Testis (tissue), 3 donors: ENCODE results near the gene PFDN2. TPM values are rescaled to one million over a fixed set of nuclear protein-coding genes. Genes with fewer than 3 reads are reported as not detected.
"Not testable (repeated sequence)": the region's sequence is repeated elsewhere in the genome, so short reads cannot be mapped to it uniquely, and the experiment has no call there.

Experiments
- DNase-seq: peaks from one replicate; pipeline ENCODE4 v3.0.0-alpha.2; 2019
- H3K27ac ChIP-seq, 2 donors: fragments of 200-600 bp; sonication (generic); one replicate each; pipeline ENCODE4 v1.5.1; 2019
- H3K27me3 ChIP-seq: fragments of 200-600 bp; sonication (generic); one replicate; pipeline ENCODE4 v1.5.1; 2019
- H3K36me3 ChIP-seq: fragments of 200-600 bp; sonication (generic); one replicate; pipeline ENCODE4 v1.5.1; 2017; ENCODE audit warnings: low read depth; ENCODE audit errors: missing control alignments
- H3K4me1 ChIP-seq: fragments of 200-600 bp; sonication (generic); one replicate; pipeline ENCODE4 v1.5.1; 2019
- H3K4me3 ChIP-seq, 2 donors: fragments of 200-600 bp; sonication (generic); one replicate each; pipeline ENCODE4 v1.5.1; 2017 to 2019
- H3K9me3 ChIP-seq: fragments of 200-600 bp; sonication (generic); one replicate; pipeline ENCODE4 v1.5.1; 2017
- POLR2A ChIP-seq: fragments of 450-650 bp; IDR thresholded peaks from one replicate; pipeline ENCODE4 v1.6.1; 2017; ENCODE audit warnings: antibody characterized with exemption, mild to moderate bottlenecking, moderate library complexity
- WGBS, 2 donors: methylation state at CpG; one replicate each; pipeline ENCODE4 v1.1.5; 2018; 5-methylcytosine and 5-hydroxymethylcytosine counted together
- intact Hi-C: fragments of 100-400 bp; cut with DNase I; formaldehyde crosslinking; loops from one replicate; pipeline ENCODE4 v1.15.1; 2023; ENCODE audit warnings: low total_unique reads
- polyA plus RNA-seq: library from polyadenylated mRNA; stranded (reverse); fragments of 350-450 nt; fragmentation: Illumina TruSeq; extraction: RNeasy Lipid Tissue Mini Kit (QIAGEN cat#74804); gene quantifications from one replicate; pipeline ENCODE4 v1.2.3, GENCODE V29; 2014; ENCODE audit warnings: low read depth, low replicate concordance; ENCODE audit not compliant: insufficient read depth
- total RNA-seq, 2 donors: library from RNA; depleted of rRNA; stranded (reverse); fragments of >200 nt; gene quantifications; one replicate each; pipeline ENCODE4 v1.2.3, GENCODE V29; 2016
- TF ChIP-seq, protein P1 (sequence below), 3 experiments: fragments of 450-650 bp in 2 of 3; fragments of 200-600 bp in 1 of 3; sonication (generic) in 1 of 3; IDR thresholded peaks; one replicate each; pipeline ENCODE4 v1.5.1; 2016 to 2019; ENCODE audit warnings: antibody characterized with exemption in 3 of 3, mild to moderate bottlenecking in 2 of 3, moderate library complexity in 1 of 3

The PFDN2 gene
- total and polyA plus RNA-seq, 3 donors from 2014 or later, result 76.8 to 96.3 (median 88.6) TPM

DNA sequence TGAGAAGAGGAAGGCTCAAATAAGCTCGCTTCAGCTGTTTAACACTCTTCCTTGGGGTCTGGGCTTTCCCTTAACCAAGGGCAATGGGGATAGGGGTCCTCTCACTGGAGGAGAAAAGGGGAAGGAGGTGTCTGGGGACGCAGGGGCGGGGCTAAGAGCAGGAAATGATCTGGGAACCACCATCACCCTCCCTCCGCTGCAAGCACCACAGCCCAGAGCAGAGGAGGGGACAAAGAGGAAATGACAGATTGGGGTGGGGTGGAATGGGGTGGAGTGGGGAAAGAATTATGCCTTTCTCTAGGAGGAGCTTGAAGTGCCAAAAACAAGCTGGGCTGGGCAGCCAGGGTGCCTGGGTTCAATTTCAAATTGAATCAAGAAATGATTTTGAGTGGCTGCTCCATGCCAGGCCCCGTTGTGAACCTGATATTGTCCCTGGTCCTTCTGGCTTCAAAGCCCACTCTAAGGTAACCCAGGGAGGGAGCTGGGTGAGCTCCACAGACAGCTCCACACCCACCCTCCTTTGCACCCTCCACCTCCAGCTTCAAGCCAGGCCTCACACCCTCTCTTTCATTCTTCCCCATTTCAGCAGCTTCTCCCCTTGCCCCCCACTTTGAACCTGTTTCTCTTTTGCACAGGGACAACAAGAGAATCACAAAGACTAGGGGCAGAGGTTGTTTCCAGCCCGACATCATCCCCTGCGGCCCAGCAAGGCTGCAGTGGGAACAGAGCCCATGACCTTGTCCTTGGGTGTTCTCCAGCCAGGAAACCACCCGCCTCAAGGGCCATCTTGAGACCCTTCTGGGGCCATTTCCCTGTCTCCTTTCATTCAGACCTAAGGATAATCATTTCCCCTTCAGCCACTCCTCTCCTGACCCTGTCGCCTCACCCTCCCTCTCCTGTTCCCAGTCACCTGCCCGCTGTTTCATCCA is 49.3 kb downstream of the PFDN2 start:
- peak; percentile 38 for DNase-seq
- no peaks in the 10 kb centered on the region for H3K9me3 ChIP-seq
- no peaks in the 10 kb centered on the region for H3K4me1 ChIP-seq
- H3K4me3 ChIP-seq, result no peak overlapping the region
- no peaks in the 10 kb centered on the region for H3K36me3 ChIP-seq
- H3K27me3 ChIP-seq, result no peaks in the 10 kb centered on the region
- intact Hi-C loops, result no loop called here
- 70 to 73% methylated on average over 10 of the region's 10 CpGs for WGBS, 2 donors
- TF ChIP-seq, protein P1, sequence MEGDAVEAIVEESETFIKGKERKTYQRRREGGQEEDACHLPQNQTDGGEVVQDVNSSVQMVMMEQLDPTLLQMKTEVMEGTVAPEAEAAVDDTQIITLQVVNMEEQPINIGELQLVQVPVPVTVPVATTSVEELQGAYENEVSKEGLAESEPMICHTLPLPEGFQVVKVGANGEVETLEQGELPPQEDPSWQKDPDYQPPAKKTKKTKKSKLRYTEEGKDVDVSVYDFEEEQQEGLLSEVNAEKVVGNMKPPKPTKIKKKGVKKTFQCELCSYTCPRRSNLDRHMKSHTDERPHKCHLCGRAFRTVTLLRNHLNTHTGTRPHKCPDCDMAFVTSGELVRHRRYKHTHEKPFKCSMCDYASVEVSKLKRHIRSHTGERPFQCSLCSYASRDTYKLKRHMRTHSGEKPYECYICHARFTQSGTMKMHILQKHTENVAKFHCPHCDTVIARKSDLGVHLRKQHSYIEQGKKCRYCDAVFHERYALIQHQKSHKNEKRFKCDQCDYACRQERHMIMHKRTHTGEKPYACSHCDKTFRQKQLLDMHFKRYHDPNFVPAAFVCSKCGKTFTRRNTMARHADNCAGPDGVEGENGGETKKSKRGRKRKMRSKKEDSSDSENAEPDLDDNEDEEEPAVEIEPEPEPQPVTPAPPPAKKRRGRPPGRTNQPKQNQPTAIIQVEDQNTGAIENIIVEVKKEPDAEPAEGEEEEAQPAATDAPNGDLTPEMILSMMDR (IDR thresholded peaks at IDR 0.05), result no peak
- TF ChIP-seq POLR2A, result no peak
- H3K27ac ChIP-seq, result no peak overlapping the region

DNA sequence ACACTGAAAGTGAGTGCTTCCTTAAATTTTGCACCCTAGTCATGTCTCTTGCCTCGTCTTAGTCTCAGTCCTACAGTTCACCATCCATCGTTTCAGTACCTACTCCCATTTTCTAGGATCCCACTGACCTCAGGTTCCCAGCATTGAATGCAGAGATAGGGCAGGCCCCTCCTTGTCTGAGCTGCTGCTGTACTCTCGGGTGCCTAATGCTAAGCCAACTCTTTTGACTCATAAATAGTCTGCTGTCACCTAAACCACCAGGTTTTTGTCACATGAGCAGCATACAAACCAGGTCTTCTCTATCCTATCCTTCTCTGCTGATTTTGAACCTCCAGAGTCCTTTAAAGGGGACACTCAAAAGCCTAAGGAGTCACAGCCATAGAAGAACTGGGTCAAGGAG is 51.1 kb downstream of the PFDN2 start:
- DNase-seq, result no peak
- no peaks in the 10 kb centered on the region for H3K27me3 ChIP-seq
- intact Hi-C loops, result no loop called here
- H3K27ac ChIP-seq, result no peak overlapping the region
- no peak for TF ChIP-seq POLR2A
- TF ChIP-seq, protein P1 (IDR thresholded peaks at IDR 0.05), result no peak
- no peaks in the 10 kb centered on the region for H3K36me3 ChIP-seq
- 58 to 78% methylated on average over 3 of the region's 3 CpGs for WGBS, 2 donors
- H3K4me3 ChIP-seq, result no peak overlapping the region
- no peaks in the 10 kb centered on the region for H3K9me3 ChIP-seq
- H3K4me1 ChIP-seq, result no peaks in the 10 kb centered on the region

DNA sequence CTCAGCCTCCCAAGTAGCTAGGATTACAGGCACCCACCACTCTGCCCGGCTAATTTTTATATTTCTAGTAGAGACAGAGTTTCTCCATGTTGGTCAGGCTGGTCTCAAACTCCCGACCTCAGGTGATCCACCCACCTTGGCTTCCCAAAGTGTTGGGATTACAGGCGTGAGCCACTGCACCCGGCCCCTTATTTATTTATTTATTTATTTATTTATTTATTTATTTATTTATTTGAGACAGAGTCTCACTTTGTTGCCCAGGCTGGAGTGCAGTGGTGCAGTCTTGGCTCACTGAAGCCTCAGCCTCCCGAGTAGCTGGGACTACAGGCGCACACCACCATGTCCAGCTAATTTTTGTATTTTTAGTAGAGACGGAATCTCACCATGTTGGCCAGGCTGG is 52.2 kb downstream of the PFDN2 start:
- not testable (repeated sequence) for DNase-seq

DNA sequence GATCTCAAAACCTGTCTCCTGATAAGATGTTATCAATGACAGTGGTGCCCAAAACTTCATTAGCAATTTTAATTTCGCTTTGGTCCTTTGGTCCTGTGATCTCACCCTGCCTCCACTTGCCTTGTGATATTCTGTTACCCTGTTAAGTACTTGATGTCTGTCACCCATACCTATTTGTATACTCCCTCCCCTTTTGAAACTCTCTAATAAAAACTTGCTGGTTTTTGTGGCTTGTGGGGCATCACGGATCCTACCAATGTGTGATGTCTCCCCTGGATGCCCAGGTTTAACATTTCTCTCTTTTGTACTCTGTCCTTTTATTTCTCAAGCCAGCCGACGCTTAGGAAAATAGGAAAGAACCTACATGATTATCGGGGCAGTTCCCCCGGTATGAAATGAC is 53.9 kb downstream of the PFDN2 start:
- H3K27ac ChIP-seq, H3K9me3 ChIP-seq, H3K4me1 ChIP-seq, H3K36me3 ChIP-seq, H3K4me3 ChIP-seq, intact Hi-C loops, H3K27me3 ChIP-seq, DNase-seq: not testable (repeated sequence)
- WGBS, 2 donors, result 67 to 77% methylated on average over 6 of the region's 6 CpGs

More for the DNA sequence above, 52.2 kb downstream of the PFDN2 start:
- H3K27ac ChIP-seq, H3K4me3 ChIP-seq, H3K9me3 ChIP-seq, H3K36me3 ChIP-seq, intact Hi-C loops, H3K27me3 ChIP-seq, H3K4me1 ChIP-seq: not testable (repeated sequence)
- WGBS, 2 donors, result 79 to 93% methylated on average over 6 to 7 of the region's 7 CpGs

DNA sequence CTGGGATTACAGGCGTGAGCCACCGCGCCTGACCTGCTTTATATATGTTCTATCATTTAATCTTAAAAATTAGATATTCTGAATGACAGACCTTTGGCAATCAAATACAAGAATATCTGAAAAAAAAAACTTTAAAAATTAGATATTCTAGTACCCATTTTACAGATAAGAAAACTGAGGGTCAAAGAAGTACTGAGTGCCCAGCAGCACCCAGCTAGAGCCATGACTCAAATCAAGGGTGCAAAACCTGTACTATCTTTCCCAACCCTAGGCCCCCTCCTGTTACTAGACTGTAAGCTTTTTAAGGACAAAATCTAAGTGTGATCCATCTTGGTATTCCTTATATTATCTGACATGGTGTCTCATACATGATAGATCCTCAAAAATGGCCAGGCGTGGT is 56.4 kb downstream of the PFDN2 start:
- no peaks in the 10 kb centered on the region for H3K27me3 ChIP-seq
- TF ChIP-seq POLR2A, result no peak
- TF ChIP-seq, protein P1 (IDR thresholded peaks at IDR 0.05), result no peak
- H3K4me1 ChIP-seq, result no peaks in the 10 kb centered on the region
- intact Hi-C loops, result no loop called here
- no peak for DNase-seq
- WGBS, 2 donors, result 94 to 96% methylated on average over 4 of the region's 4 CpGs
- no peak overlapping the region for H3K4me3 ChIP-seq
- H3K27ac ChIP-seq, result no peak overlapping the region
- no peaks in the 10 kb centered on the region for H3K9me3 ChIP-seq
- no peaks in the 10 kb centered on the region for H3K36me3 ChIP-seq

DNA sequence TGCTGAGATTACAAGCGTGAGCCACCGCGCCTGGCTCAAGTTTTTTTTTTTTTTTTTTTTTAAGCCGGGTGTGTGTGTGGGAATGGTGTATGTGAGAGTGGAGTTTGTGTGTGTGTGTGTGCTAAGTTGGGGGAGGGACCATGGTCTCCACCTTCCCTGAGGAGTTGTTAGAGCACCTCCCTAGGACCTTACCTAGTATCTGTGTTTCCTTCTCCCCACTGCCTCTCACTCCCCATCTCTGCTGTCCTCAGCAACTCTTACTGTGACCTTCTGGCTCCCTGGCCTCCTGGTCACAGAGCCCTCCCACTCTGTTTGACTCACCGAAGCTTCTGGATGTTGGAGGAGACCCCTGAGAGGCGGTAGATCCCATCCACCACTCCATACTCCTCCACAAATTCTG is 58.5 kb downstream of the PFDN2 start:
- H3K9me3 ChIP-seq, result no peaks in the 10 kb centered on the region
- H3K4me1 ChIP-seq, result no peaks in the 10 kb centered on the region
- WGBS, 2 donors, result 62 to 79% methylated on average over 6 of the region's 6 CpGs
- no peak overlapping the region for H3K4me3 ChIP-seq
- H3K27ac ChIP-seq, result no peak overlapping the region
- intact Hi-C loops, result no loop called here
- no peaks in the 10 kb centered on the region for H3K36me3 ChIP-seq
- TF ChIP-seq, protein P1 (IDR thresholded peaks at IDR 0.05), result no peak
- TF ChIP-seq POLR2A, result no peak
- DNase-seq, result no peak
- H3K27me3 ChIP-seq, result no peaks in the 10 kb centered on the region
